GM18519 (cell line): ENCODE results near the gene LAMA1.
"Not testable (repeated sequence)": the region's sequence is repeated elsewhere in the genome, so short reads cannot be mapped to it uniquely, and the experiment has no call there.

Source experiments
- ATAC-seq: cut with Tn5 transposase; IDR thresholded peaks from one replicate; pipeline ENCODE4 v1.9.1; 2021; ENCODE audit warnings: mild to moderate bottlenecking, moderate library complexity; ENCODE audit not compliant: unreplicated experiment, low FRiP score

Gene LAMA1

DNA sequence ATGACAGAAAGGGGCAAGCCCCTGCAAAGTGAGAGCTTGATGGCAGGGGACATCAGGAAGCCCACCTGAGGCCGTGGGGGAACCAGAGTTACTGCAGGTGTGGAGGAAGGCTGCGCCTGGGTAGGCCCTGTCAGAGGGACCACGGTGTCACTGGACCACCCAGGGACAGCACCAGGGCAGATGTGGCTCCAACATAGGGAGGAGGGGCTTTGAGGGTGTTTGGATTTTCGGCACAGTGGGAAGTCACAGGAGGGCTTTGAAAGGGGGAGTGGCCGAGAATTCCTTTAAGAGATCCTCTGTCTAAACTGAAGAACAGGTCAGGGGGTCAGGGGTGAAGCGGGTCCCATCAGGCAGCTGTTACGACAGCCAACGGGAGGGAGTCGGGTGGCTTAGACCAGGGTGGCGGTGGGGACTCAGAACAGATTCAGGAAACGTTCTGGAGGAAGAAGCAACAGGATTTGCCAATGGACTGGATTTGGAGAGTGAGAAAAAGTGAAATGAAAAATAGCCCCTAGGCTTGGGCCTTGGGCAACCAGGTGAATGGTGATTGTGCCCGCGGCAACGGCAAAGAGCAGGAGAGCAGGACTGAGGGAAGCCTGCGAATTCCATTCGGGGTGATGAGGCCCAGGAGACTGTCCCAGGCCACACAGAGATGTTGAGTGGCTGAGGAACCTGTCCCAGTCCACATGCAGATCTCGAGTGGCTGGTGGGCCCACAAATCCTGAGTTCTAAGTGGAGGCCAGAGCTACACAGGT lies 166.1 kb downstream of the LAMA1 start:
- ATAC-seq: no peak

- no peak for ATAC-seq
Observed at GRCh38 chr18:6950641-6951040, 167.0 kb downstream of the LAMA1 start.

GRCh38 chr18:6949800-6950586 lies 167.6 kb downstream of the LAMA1 start:
- ATAC-seq: no peak

GRCh38 chr18:6948281-6949055 lies 169.1 kb downstream of the LAMA1 start:
- no peak for ATAC-seq

GRCh38 chr18:6947338-6948030 lies 170.1 kb downstream of the LAMA1 start:
- no peak for ATAC-seq

- no peak for ATAC-seq
Observed at GRCh38 chr18:6943143-6943542, 174.5 kb downstream of the LAMA1 start.

DNA sequence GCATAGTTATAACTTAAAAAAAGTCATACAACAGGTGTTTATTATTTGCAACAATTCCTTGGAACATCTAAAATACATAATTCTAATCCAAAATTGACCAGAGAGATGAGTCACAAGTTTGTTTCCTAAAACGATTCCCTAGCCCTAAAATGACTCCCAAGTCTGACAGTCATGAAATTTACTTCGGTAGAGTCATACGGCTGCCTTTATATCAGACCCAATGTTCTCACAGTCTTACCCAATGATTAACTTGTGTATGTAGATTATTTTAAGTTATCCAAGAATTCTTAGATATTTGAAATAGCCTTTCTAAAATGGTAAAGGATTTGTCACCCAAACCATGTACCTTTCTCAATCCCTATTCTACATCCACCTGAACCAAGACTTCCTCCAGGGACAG lies 174.9 kb downstream of the LAMA1 start:
- ATAC-seq: no peak

GRCh38 chr18:6941996-6942395 lies 175.6 kb downstream of the LAMA1 start:
- no peak for ATAC-seq

GRCh38 chr18:6940451-6940850 lies 177.1 kb downstream of the LAMA1 start:
- ATAC-seq: no peak

DNA sequence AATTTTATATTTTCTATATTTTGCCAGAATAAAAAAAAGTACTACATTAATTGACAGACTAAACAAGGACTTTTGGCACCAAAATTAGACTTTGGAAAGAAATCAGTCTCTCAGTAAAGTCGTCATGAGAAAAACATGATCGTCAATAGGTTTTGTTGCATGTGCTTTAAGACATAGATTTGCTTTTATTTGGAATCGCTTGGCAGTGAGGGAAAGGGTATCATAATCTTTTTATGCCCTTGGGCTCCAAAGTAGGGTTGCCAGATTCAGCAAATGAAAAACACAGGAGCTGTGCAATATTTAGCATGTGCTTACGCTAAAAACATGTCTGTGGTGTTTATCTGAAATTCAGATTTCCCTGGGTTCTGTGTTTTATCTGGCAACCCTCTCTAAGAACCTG lies 177.6 kb downstream of the LAMA1 start:
- ATAC-seq: no peak

GRCh38 chr18:6938403-6938802 lies 179.2 kb downstream of the LAMA1 start:
- not testable (repeated sequence) for ATAC-seq

DNA sequence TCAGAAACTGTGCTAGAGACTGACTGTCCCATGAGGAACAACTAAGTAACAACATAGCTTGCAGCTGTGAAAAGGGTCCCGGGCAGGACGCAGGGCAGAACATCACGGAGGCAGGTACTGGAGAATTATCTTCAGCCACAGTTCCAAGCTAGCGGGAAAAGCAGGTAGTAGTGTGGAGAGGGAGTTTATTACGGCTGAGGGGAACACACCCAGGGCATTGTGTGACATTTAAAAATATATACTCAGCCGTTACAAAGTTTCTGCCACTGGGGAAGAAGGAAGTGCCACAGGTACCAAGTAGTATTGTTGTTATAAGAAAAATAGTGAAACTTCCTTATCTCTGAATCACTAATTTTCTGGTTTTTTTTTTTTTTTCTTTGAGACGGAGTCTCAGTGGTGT lies 179.6 kb downstream of the LAMA1 start:
- no peak for ATAC-seq

DNA sequence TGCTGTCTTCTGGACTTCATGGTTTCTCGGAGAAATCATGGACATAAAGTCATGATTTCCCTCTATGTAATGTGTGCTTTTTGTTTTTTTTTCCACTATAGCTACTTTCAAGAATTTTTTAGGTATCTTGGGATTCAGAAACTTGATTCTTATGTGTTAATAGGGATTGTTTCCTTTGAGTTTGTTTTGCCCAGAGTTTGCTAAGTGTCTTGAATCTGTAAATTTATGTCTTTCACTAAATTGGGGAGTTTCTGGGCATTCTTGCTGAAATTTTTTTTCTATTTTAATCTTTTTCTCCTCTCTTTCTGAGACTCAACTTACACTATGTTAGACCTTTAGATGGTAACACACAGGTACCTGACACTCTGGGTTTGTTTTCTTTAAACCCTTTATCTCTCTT lies 182.7 kb downstream of the LAMA1 start:
- no peak for ATAC-seq

DNA sequence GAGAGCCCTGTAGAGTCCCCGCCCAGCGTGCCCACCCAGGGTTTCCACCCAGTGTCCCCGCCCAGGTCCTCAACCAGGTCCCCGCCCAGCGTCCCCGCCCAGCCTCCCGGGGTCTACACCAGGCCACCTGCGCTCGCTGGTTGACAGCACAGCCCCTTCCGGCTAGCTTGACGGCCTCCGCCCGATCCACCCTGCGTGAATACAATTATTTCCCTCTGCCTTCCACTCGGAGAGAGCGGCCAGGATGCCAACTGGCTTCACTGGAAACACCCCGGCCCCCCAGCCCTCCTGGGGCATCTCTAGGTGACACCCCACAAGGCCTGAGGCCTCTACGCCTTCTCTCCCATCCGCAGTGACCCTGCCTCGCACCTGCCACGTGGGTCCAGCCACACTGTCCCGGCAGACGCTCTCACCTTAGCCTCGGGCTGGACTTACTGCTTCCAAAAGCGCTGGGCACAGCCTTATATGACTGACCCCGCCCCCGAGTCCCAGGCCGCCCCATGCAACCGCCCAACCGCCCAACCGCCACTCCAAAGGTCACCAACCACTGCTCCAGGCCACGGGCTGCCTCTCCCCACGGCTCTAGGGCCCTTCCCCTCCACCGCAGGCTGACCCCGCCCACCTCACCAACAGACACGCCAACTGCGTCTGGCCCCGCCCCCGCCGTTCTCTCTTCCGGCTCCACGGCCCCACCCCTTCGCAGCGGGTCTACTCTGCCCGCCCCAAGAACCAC lies 188.1 kb downstream of the LAMA1 start:
- ATAC-seq: no peak

DNA sequence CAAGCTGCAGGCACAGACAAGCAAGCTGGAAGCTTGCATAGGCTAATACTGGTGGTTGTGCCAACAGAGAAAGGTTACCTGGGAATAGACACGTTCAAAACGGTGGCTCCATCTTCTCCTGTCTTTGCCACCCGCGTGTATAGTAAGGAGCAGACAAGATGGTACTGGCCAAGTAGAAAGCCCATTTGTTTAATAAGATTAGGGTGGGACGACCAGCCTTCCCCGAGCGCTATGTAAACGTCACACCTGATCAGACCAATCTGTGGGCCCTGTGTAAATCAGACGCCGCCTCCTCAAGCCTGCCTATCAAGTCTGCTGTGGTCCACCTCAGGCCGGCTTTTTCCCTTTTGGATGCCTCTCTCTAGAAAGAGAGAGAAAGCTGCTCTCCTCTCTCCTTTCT lies 189.2 kb downstream of the LAMA1 start:
- ATAC-seq: no peak

DNA sequence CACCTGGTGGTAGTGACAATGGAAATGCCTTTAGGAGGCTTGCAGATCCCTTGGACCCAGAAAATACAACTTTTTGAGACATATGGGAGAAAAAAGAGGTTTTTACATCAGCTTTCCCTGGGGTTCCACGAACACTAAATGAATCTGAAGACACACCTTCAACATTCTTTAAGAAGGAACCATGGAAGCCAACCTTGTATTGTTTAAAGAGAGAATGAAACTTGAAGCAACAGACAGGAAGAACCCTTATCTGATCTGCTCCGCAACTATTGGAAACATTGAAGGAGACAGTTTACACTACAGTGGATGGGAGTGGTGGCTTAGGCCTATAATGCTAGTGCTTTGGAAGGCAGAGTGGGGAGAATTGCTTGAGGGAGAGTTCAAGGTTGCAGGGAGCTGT lies 190.4 kb downstream of the LAMA1 start:
- ATAC-seq: no peak

DNA sequence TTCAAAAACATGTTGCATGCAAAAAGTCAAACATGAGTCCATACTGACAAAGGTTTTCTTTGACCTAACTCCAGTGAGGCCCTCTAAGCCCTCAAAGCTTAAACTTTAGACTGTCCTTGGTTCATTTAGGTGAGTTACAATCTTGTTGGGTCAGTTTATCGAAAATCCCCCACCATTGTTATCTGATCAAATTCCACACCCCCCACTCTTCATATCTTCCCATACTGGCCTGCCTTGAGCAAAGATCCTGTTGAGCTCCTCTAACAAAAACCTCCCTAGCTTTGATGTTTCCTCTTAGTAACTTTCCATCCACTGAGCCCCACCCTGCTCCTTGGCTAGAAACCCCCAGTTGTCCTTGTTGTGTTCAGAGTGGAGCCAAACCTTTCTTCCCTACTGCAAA lies 194.4 kb downstream of the LAMA1 start:
- ATAC-seq: no peak

- no peak for ATAC-seq
Observed at GRCh38 chr18:6921571-6921970, 196.0 kb downstream of the LAMA1 start.

- ATAC-seq: no peak
Observed at GRCh38 chr18:6920099-6920955, 197.3 kb downstream of the LAMA1 start.
